GM19324 (cell line): ENCODE data around the gene MYDGF.

Source experiments
- ATAC-seq: cut with Tn5 transposase; IDR thresholded peaks from one replicate; pipeline ENCODE4 v1.9.1; 2021; ENCODE audit warnings: mild to moderate bottlenecking, moderate library complexity; ENCODE audit not compliant: unreplicated experiment, low FRiP score

MYDGF gene

GRCh38 chr19:4678881-4679790 is 9.0 kb upstream of the MYDGF start:
- ATAC-seq: no peak

- ATAC-seq: no peak
Observed at GRCh38 chr19:4676955-4677731, 7.0 kb upstream of the MYDGF start.

- ATAC-seq: no peak
Observed at GRCh38 chr19:4675346-4675745, 5.2 kb upstream of the MYDGF start.

GRCh38 chr19:4673726-4674125 is 3.6 kb upstream of the MYDGF start:
- ATAC-seq: no peak

- no peak for ATAC-seq
Observed at GRCh38 chr19:4673216-4673615, 3.1 kb upstream of the MYDGF start.

GRCh38 chr19:4671185-4671851 is 1.2 kb upstream of the MYDGF start:
- no peak for ATAC-seq

- no peak for ATAC-seq
Observed at GRCh38 chr19:4664642-4665041, 5.5 kb downstream of the MYDGF start.

GRCh38 chr19:4662812-4663211 is 7.3 kb downstream of the MYDGF start:
- no peak for ATAC-seq

GRCh38 chr19:4662020-4662695 is 8.0 kb downstream of the MYDGF start:
- no peak for ATAC-seq

GRCh38 chr19:4660993-4661392 is 9.1 kb downstream of the MYDGF start:
- ATAC-seq: no peak

- ATAC-seq: no peak
Observed at GRCh38 chr19:4660181-4660791, 9.9 kb downstream of the MYDGF start.

- ATAC-seq: no peak
Observed at GRCh38 chr19:4657835-4658234, 12.3 kb downstream of the MYDGF start.

- no peak for ATAC-seq
Observed at GRCh38 chr19:4657262-4657661, 12.9 kb downstream of the MYDGF start.

- ATAC-seq: no peak
Observed at GRCh38 chr19:4656102-4656501, 14.0 kb downstream of the MYDGF start.

GRCh38 chr19:4654437-4655361 is 15.4 kb downstream of the MYDGF start:
- ATAC-seq: no peak

- no peak for ATAC-seq
Observed at GRCh38 chr19:4653793-4654436, 16.2 kb downstream of the MYDGF start.

GRCh38 chr19:4652075-4652474 is 18.1 kb downstream of the MYDGF start:
- no peak for ATAC-seq

- ATAC-seq: no peak
Observed at GRCh38 chr19:4650159-4650558, 20.0 kb downstream of the MYDGF start.
